Karpas-422 (cell line): ENCODE measurements around the gene MRM1. TPM values are rescaled to one million over a fixed set of nuclear protein-coding genes. Genes with fewer than 3 reads are reported as not detected.
A peak's percentile ranks its signal among the peaks of the same experiment; 100 is the strongest.

Experiments
- DNase-seq: peaks from one replicate; pipeline ENCODE4 v3.0.0-alpha.2; 2015
- H2AFZ ChIP-seq: fragments of 200-600 bp; sonication (generic); 2 replicates; pipeline ENCODE4 v1.6.1; 2014; ENCODE audit warnings: antibody characterized with exemption, low read length, mixed read lengths
- H3K27ac ChIP-seq: fragments of 200-600 bp; sonication (generic); 2 replicates; pipeline ENCODE4 v1.5.1; 2014; ENCODE audit warnings: mild to moderate bottlenecking, low read length, moderate library complexity
- H3K27me3 ChIP-seq: fragments of 200-600 bp; sonication (generic); 2 replicates; pipeline ENCODE4 v1.6.1; 2014; ENCODE audit warnings: low read length, mixed read lengths
- H3K36me3 ChIP-seq: fragments of 200-600 bp; sonication (generic); 2 replicates; pipeline ENCODE4 v1.6.1; 2014; ENCODE audit warnings: low read length, mixed read lengths; ENCODE audit not compliant: insufficient read depth
- H3K4me1 ChIP-seq: fragments of 200-600 bp; sonication (generic); 2 replicates; pipeline ENCODE4 v1.6.1; 2014; ENCODE audit warnings: mild to moderate bottlenecking, low read length, mixed read lengths
- H3K4me2 ChIP-seq: fragments of 200-600 bp; sonication (generic); 2 replicates; pipeline ENCODE4 v1.6.1; 2014; ENCODE audit warnings: low read length, low read depth, mild to moderate bottlenecking; ENCODE audit not compliant: poor library complexity, severe bottlenecking
- H3K4me3 ChIP-seq: fragments of 200-600 bp; sonication (generic); 2 replicates; pipeline ENCODE4 v1.5.1; 2014; ENCODE audit warnings: mild to moderate bottlenecking, antibody characterized with exemption, low read length, mixed read lengths
- H3K79me2 ChIP-seq: fragments of 200-600 bp; sonication (generic); 2 replicates; pipeline ENCODE4 v1.6.1; 2014; ENCODE audit warnings: mild to moderate bottlenecking, low read length, mixed read lengths
- H3K9ac ChIP-seq: fragments of 200-600 bp; sonication (generic); 2 replicates; pipeline ENCODE4 v1.6.0; 2014; ENCODE audit warnings: low read length
- H3K9me2 ChIP-seq: fragments of 200-600 bp; sonication (generic), shearing (Covaris generic); replicated peaks from 2 replicates; pipeline ENCODE4 v1.6.0; 2014; ENCODE audit warnings: mild to moderate bottlenecking, low read length, moderate library complexity; ENCODE audit not compliant: insufficient read depth
- H3K9me3 ChIP-seq: fragments of 300-700, 200-600 bp; sonication (generic); 2 replicates; pipeline ENCODE4 v1.6.1; 2014; ENCODE audit warnings: low read length, mixed read lengths
- H4K20me1 ChIP-seq: fragments of 200-600 bp; sonication (generic); 2 replicates; pipeline ENCODE4 v1.6.1; 2014; ENCODE audit warnings: mild to moderate bottlenecking, antibody characterized with exemption, low read length, low read depth; ENCODE audit not compliant: insufficient read depth
- total RNA-seq: library from RNA; depleted of rRNA; stranded (reverse); fragments of >200 nt; shearing (Covaris generic); gene quantifications from 2 replicates; pipeline ENCODE4 v1.2.3, GENCODE V29; 2014; ENCODE audit warnings: low replicate concordance; rRNA removed

MRM1 gene
- 11.7 and 18.0 TPM in 2 replicates for total RNA-seq

GRCh38 chr17:36601303-36602029, at the start of gene MRM1:
TSS of gene MRM1 (plus strand) at chr17:36601583. CDS start at chr17:36601811, 228 bp downstream.
- Histone ChIP-seq H4K20me1 (no peaks in the 10 kb centered on the region), H2AFZ (no peak within 1 kb of the TSS; the same call in 1 of the 2 replicates), H3K27ac (peak within 1 kb of the TSS; percentile 68)

GRCh38 chr17:36553459-36553858, 47.9 kb upstream of the MRM1 start:
- Histone ChIP-seq H2AFZ (no peak overlapping the region), H3K9ac (no peak overlapping the region), H3K4me3 (no peak overlapping the region), H3K36me3 (peaks cover 28% of the 10 kb centered on the region), H3K79me2 (peaks cover 94% of the 10 kb centered on the region), H3K27me3 (no peaks in the 10 kb centered on the region), H3K27ac (no peak overlapping the region), H3K9me2 (no peaks in the 10 kb centered on the region), H3K4me1 (peaks cover 66% of the 10 kb centered on the region), H3K4me2 (no peak overlapping the region), H3K9me3 (no peaks in the 10 kb centered on the region), H4K20me1 (peaks cover 25% of the 10 kb centered on the region)
- DNase-seq, result no peak

More at GRCh38 chr17:36601303-36602029, at the start of gene MRM1:
- Histone ChIP-seq H3K4me2 (peak within 1 kb of the TSS; percentile 88), H3K9ac (peak within 1 kb of the TSS; percentile 97), H3K36me3 (peaks cover 6% of the 10 kb centered on the region; the same call in 1 of the 2 replicates), H3K9me2 (no peaks in the 10 kb centered on the region), H3K79me2 (peaks cover 50% of the 10 kb centered on the region), H3K4me3 (peak within 1 kb of the TSS; percentile 82), H3K27me3 (no peaks in the 10 kb centered on the region), H3K4me1 (peaks cover 27% of the 10 kb centered on the region), H3K9me3 (no peaks in the 10 kb centered on the region)
- peak; percentile 97 for DNase-seq

GRCh38 chr17:36566081-36566480, 35.3 kb upstream of the MRM1 start:
- H2AFZ ChIP-seq, result no peak overlapping the region
- no peak for DNase-seq
- peaks cover 80% of the 10 kb centered on the region for H3K79me2 ChIP-seq

GRCh38 chr17:36575028-36575427, 26.4 kb upstream of the MRM1 start:
- no peaks in the 10 kb centered on the region for H3K27me3 ChIP-seq
- H3K9me3 ChIP-seq, result no peaks in the 10 kb centered on the region
- H2AFZ ChIP-seq, result no peak overlapping the region
- H3K9ac ChIP-seq, result no peak overlapping the region
- H3K36me3 ChIP-seq, result peaks cover 28% of the 10 kb centered on the region
- no peak for DNase-seq
- peaks cover 83% of the 10 kb centered on the region for H3K79me2 ChIP-seq
- H3K27ac ChIP-seq, result no peak overlapping the region
- H3K4me1 ChIP-seq, result no peaks in the 10 kb centered on the region
- no peak overlapping the region for H3K4me3 ChIP-seq
- H4K20me1 ChIP-seq, result peaks cover 11% of the 10 kb centered on the region; the same call in 1 of the 2 replicates
- no peak overlapping the region for H3K4me2 ChIP-seq
- no peaks in the 10 kb centered on the region for H3K9me2 ChIP-seq

More at GRCh38 chr17:36566081-36566480, 35.3 kb upstream of the MRM1 start:
- Histone ChIP-seq H3K4me1 (no peaks in the 10 kb centered on the region), H3K9me2 (no peaks in the 10 kb centered on the region), H3K4me2 (no peak overlapping the region), H3K9ac (no peak overlapping the region), H3K27me3 (no peaks in the 10 kb centered on the region), H3K4me3 (no peak overlapping the region), H3K36me3 (peaks cover 53% of the 10 kb centered on the region), H3K27ac (no peak overlapping the region), H3K9me3 (no peaks in the 10 kb centered on the region), H4K20me1 (peaks cover 10% of the 10 kb centered on the region; the same call in 1 of the 2 replicates)

- no peaks in the 10 kb centered on the region for H3K27me3 ChIP-seq
- H2AFZ ChIP-seq, result no peak overlapping the region
- H3K4me1 ChIP-seq, result peaks cover 4% of the 10 kb centered on the region
- peaks cover 31% of the 10 kb centered on the region for H3K36me3 ChIP-seq
- H3K4me2 ChIP-seq, result no peak overlapping the region
- H3K9me3 ChIP-seq, result no peaks in the 10 kb centered on the region
- H4K20me1 ChIP-seq, result peaks cover 11% of the 10 kb centered on the region; the same call in 1 of the 2 replicates
- H3K9me2 ChIP-seq, result no peaks in the 10 kb centered on the region
- peaks cover 77% of the 10 kb centered on the region for H3K79me2 ChIP-seq
- no peak for DNase-seq
- no peak overlapping the region for H3K27ac ChIP-seq
- H3K9ac ChIP-seq, result no peak overlapping the region
- no peak overlapping the region for H3K4me3 ChIP-seq
Measured at GRCh38 chr17:36576793-36577192, 24.6 kb upstream of the MRM1 start.

GRCh38 chr17:36578671-36579070, 22.7 kb upstream of the MRM1 start:
- peaks cover 35% of the 10 kb centered on the region for H3K36me3 ChIP-seq
- H3K4me3 ChIP-seq, result no peak overlapping the region
- no peak for DNase-seq
- no peaks in the 10 kb centered on the region for H3K9me2 ChIP-seq
- no peak overlapping the region for H3K9ac ChIP-seq
- H4K20me1 ChIP-seq, result peaks cover 6% of the 10 kb centered on the region; the same call in 1 of the 2 replicates
- no peaks in the 10 kb centered on the region for H3K9me3 ChIP-seq
- no peaks in the 10 kb centered on the region for H3K27me3 ChIP-seq
- H3K79me2 ChIP-seq, result peaks cover 71% of the 10 kb centered on the region
- no peak overlapping the region for H3K27ac ChIP-seq
- H2AFZ ChIP-seq, result no peak overlapping the region
- no peak overlapping the region for H3K4me2 ChIP-seq
- H3K4me1 ChIP-seq, result peaks cover 4% of the 10 kb centered on the region

GRCh38 chr17:36583787-36584186, 17.6 kb upstream of the MRM1 start:
- no peak overlapping the region for H2AFZ ChIP-seq
- peaks cover 51% of the 10 kb centered on the region for H3K36me3 ChIP-seq
- H3K4me3 ChIP-seq, result no peak overlapping the region
- H3K9ac ChIP-seq, result no peak overlapping the region
- no peaks in the 10 kb centered on the region for H4K20me1 ChIP-seq
- H3K4me1 ChIP-seq, result peaks cover 4% of the 10 kb centered on the region
- peaks cover 38% of the 10 kb centered on the region for H3K79me2 ChIP-seq
- no peak for DNase-seq
- no peaks in the 10 kb centered on the region for H3K9me2 ChIP-seq
- H3K27ac ChIP-seq, result no peak overlapping the region
- no peaks in the 10 kb centered on the region for H3K27me3 ChIP-seq
- H3K4me2 ChIP-seq, result no peak overlapping the region
- H3K9me3 ChIP-seq, result no peaks in the 10 kb centered on the region

- no peaks in the 10 kb centered on the region for H3K27me3 ChIP-seq
- H3K79me2 ChIP-seq, result peaks cover 27% of the 10 kb centered on the region
- no peak overlapping the region for H3K4me3 ChIP-seq
- H3K9me2 ChIP-seq, result no peaks in the 10 kb centered on the region
- H3K9ac ChIP-seq, result no peak overlapping the region
- no peak overlapping the region for H3K4me2 ChIP-seq
- no peaks in the 10 kb centered on the region for H4K20me1 ChIP-seq
- H3K36me3 ChIP-seq, result peaks cover 52% of the 10 kb centered on the region
- no peaks in the 10 kb centered on the region for H3K9me3 ChIP-seq
- no peak overlapping the region for H2AFZ ChIP-seq
- H3K27ac ChIP-seq, result no peak overlapping the region
- no peak for DNase-seq
- H3K4me1 ChIP-seq, result peaks cover 26% of the 10 kb centered on the region
Measured at GRCh38 chr17:36586138-36586537, 15.2 kb upstream of the MRM1 start.
